ACHN (cell line): Measurements from ENCODE around the gene KCNJ12.
"Not testable (repeated sequence)": the region's sequence is repeated elsewhere in the genome, so short reads cannot be mapped to it uniquely, and the experiment has no call there.

Experiments
- DNase-seq: peaks from one replicate; pipeline ENCODE4 v3.0.0-alpha.2; 2015
- in situ Hi-C: cut with HindIII; loops from 2 replicates; pipeline ENCODE4 v1.10.0; 2017; ENCODE audit warnings: low sequenced_read_pairs, low pct_ligation_motif_present, low pct_unique_long_range_greater_than_20kb

KCNJ12 gene

DNA sequence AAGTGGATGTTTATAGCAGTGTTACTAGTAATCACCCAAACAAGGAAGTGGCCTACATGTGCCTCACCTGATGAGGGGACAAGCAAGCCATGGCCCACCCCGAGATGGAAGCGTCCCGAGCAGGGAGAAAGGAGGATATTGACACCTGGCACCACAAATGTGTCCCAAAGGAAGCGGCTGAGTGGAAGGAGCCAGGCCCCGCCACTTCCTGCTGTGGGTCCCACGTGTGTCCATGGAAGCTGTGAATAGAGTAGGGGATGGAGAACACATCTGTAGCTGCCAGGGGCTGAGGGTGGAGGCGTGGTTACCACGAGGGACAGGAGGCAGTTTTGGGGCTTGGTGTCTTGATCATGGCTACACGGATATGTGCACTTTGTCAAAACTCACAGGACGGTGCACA is 49.2 kb downstream of the KCNJ12 start:
- in situ Hi-C loops, result no loop called here
- no peak for DNase-seq

DNA sequence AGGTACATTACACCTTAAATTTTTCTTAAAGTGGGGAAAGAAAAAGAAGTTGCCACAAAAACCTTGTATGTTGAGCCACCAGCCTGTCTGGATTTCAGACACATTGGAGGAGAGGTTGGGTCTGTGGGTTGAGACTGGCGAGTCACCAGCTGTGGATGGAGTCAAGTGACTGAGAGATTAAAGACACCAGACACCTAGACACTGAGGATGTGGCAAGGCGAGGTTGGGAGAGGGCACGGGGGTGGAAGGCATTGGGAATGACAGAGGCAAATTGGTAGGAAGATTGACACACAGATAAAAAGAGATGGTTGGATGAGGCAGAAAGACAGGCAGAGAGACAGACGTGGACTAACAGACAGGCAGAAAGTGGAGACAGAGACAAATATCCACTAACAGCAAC is 49.6 kb downstream of the KCNJ12 start:
- no peak for DNase-seq
- in situ Hi-C loops, result no loop called here

DNA sequence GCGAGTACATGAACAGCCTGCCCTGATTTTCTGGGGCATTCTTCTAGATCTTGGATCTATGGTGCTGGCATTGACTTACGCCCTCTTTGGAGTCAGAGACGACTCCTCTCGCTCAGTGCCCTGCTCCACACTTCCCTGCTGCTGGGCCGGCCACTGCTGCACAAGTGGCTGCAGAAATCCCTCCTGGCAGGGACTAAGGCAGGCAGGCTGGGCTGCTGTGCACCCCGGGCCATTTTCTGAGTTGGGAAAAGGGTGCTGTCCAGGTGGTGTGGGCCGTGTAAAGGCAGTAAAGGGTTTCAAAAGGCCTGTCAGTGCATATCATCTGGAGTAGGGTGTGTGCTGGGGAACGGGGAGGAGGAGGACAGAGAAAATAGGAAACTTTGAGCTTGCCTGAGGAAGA is 50.1 kb downstream of the KCNJ12 start:
- in situ Hi-C loops, DNase-seq: not testable (repeated sequence)

DNA sequence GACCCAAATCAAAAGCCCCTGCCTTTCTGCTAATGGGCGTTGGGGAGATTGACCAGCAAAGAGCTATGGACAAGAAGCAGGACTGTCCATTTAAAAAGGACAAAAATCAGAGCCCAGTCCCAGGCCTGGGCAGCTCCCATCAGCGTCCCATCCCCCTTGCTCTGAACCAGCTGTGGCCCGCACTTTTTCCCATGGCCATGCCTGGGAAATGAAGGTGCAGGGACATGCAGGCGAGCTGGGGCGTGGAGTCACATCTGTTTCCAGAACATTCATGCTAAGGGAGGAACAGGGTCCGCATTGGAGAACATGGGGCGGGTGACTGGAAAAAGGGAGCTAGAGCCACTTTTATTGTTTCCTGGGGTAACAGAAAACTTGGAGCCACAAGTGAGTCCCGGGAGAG is 50.7 kb downstream of the KCNJ12 start:
- DNase-seq, in situ Hi-C loops: not testable (repeated sequence)

DNA sequence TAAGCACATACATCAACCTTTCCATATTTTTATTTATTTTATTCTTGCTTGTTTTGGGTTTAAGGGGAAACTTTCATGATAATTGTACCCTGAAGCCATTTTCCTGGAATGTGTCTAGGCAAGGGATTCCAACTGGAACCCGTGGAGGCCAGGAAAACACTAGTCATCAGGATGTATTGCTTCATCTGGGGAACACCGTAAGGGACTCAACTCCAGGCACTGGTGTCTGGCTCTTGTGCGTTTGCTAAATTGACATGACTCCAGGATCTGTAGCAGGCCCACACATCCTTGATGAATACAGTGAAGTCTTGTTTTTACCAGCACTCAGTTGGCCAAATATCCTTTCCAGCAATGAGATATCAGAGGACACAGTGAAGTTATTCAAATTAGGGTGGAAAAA is 51.6 kb downstream of the KCNJ12 start:
- in situ Hi-C loops, DNase-seq: not testable (repeated sequence)

DNA sequence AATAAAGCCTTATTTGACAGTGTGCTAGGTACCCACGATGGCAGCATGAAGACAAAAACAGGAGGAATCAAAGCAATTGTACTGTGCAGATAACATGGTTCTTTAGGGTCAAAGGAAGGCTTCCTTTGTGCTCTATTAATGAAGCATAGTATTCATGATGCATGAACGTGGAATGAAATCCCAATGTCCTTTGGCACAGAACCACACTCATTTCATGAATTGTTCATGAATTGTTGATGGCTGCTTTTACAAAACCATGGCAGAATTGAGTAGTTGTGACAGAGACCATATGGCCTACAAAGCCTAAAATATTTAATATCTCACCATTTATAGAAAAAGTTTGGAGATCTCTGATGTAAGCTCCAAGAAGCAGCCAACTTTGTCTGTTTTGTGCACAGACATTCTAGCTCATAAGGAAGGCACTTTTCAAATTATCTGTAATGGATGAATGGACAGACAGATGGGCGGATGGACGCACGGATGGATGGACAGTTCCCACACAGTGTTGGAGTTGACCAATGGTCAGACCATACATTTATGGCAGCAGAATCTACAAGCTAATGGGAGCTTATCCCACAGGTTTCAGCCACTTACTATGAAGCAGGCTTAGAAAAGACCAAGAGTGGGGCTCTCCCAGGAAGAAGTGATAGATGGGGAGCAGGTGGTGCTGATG is 52.7 kb downstream of the KCNJ12 start:
- in situ Hi-C loops, result not testable (repeated sequence)
- DNase-seq, result peak; percentile 55

DNA sequence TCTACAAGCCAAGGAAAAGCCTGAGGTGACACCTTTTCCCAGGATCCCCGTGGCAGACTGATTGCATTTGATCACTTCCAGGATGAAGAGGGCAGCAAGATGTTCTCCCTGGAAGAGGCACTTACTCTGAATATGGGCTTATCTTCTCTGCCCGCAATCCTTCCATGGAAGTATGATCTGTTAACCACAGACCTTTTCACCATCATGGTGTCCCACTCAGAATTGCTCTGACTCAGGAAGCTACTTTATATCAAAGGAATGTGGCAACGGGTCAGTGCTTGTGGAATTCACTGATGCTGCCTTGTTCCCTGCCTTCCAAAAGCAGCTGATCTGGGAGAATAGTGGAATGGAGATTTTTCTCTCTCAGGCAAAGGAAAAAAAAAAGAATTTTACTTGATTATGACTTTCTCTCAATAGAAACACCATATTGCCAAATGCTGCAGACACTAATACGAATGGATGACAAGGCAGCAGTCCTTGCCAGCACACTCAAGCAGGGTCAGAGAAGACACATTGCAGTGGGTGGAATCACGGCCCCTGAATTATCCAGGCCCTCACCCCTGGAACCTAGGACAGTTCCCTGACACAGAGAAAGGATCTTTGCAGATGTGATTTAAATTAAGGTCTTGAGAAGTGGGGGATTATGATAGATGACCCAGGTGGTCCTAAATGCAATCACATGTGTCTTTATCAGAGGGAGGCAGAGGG is 53.9 kb downstream of the KCNJ12 start:
- in situ Hi-C loops, result not testable (repeated sequence)
- peak; percentile 28 for DNase-seq

DNA sequence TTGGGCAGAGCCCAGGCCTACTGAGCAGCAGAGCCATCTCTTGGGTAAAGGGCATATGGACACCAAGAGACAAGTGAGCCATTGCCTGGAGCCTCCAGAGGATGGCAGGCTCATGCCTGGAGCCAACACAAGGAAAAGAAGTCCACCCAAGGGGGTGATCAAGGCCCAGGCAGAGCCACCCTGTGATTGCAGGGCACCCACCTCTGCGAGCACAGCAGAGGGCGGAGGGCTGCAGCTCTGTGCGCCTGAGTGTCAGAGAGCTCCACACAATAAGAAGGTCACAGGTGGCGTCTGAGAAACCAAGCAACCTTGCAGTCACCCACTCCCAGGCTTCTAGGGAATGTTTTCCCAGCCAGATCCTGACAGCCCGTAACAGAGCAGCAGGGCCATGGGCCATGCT is 57.8 kb downstream of the KCNJ12 start:
- in situ Hi-C loops, DNase-seq: not testable (repeated sequence)

DNA sequence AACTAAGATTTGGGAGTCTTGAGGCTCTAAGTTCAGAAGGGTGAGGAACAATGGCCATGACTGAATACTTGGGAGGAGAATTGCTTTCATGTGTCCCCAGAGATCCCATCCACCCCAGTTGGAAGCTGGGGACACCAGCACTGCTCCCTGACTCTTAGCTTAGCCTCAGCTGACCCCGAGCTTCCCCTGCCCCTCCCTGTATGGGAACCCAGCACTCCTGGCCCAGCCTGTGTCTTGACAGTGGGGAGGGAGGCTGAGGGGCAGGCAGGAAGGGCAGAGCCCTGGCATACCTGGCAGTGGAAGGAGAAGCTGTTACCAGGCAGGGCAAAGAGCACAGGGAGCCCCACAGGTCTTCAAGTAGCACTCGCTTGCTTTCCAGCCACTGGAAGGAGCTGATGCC is 58.8 kb downstream of the KCNJ12 start:
- in situ Hi-C loops, DNase-seq: not testable (repeated sequence)

DNA sequence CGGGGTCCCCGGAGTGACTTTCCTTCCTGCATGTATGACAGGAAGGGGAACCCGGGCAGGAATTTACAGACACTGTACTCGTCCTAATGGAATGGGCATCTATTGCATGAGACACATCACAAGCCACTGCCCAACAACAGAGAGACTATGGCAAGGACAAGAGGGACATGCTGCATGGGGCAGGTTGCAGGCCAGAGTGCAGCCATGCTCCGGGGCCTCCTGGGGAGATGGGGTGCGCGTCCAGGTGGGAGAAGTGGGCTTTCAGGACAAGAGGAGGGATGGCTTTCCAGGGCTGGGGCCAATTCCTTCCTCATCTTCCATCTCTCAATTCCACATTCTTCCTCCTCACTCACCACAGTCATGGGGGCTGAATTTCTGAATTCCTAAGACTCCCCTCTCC is 60.3 kb downstream of the KCNJ12 start:
- DNase-seq, in situ Hi-C loops: not testable (repeated sequence)

DNA sequence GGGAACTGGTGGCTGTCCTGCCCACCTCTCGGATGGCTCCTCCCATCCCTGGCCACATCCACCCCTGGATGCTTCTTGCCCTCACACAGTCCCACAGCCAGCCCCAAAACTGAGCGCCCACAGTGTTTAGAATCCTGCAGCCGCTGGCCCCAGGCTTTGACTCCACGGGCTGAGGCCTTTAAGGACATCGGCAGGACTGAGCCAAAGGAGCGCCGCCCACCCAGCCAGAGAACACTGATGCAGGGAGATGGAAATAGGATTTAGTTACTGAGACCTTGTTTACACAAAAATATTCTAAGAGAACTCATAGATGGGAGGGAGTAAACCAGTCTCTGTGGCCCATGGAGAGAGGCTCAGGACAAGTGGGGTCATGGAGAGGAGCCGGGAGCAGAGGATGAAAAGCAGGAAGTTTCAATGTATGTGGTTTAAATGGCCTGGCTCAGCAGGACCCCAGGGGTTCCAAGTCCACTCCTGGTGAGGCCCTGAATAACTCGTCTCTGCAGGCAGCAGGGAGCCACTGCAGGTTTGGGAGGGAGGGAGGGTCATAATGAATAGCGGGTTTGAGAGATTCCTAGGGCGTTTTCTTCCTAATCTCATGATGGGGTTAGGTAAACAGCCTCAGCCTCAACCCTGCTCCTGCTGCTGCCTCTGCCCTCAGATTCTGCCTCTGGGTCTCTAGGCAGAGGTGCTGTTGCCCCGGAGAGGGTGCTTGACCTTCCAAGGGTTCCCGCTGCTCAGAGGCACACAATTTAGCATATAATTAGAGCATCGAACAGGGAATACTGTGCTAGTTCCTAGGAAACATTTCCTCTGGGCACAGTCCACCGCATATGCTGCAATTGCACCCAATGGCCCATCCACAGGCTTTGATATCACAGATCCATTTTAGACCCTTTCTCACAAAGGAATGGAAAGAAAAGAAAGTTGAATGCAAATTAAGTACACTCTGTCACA is 61.0 kb downstream of the KCNJ12 start:
- in situ Hi-C loops, DNase-seq: not testable (repeated sequence)

DNA sequence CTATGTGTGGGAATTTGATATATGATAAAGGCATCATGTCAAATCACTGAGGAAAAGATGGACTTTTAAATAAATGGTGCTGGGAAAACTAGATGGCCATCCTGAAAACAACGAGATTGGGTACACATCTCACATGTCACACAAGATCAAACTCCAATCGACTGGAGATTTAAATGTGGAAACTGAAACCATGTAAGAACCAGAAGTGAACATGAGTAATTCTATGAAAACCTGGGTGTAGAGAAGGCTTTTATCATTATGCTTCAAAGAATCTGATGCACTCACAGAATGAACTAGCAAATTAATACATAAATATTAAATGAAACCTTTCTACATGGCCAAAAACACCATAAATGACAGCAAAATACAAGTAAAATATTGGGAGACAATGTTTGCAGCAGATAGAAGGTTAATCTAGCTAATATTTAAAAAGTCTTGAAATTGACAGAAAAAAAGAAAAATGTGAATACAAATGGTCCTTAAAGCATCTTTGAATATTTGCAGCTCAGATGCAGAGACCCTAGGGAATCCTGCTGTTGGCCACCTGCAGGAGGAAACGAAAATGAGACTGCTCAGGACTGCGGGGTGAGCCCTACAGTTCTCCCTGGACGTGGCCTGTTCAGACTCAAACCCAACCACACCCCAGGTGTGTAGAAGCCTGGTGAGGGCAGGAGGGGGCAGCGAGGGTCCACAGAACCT is 62.3 kb downstream of the KCNJ12 start:
- in situ Hi-C loops, DNase-seq: not testable (repeated sequence)

DNA sequence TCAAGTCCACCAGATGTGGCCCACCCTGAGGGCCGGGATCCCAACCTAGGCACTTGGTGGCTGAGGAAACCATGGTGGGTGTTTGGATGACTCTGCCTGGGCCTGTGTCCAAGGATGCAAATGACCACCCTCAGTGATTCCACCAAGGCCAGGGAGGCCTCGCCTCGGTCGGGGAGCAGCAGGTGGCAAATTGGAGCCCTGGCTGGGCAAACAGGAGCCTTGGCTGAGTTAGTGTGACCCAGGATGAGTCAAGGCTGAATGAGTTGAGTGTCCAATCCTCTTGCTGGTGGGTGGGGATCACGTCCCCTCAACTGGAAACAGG is 62.8 kb downstream of the KCNJ12 start:
- in situ Hi-C loops, DNase-seq: not testable (repeated sequence)

DNA sequence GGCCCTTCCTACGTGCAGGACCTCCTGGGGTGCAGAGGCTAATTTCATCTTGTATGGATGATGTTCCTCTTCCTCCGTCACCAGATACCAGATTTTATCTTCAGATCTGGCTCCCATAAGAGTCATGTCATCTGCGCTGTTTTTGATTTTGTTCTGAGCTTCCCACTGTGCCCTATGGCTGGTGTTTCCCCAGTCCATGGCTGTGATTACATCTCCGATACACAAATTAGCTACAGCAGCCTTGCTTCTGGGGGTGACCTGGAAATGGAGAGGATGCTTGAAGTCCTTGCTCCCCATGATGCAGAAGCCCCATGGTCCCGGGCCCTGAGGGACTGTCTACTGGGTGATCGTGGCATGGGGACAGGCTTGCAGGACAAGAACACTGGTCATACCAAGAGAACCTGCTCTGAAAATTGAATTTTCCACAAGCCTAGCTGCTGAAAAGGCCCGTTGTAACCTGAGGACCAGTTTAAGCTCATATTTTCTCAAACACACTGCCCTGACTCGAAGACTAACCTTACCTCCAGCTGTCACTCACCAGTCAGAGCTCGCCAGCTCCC is 69.0 kb downstream of the KCNJ12 start:
- no peak for DNase-seq
- in situ Hi-C loops, result no loop called here

DNA sequence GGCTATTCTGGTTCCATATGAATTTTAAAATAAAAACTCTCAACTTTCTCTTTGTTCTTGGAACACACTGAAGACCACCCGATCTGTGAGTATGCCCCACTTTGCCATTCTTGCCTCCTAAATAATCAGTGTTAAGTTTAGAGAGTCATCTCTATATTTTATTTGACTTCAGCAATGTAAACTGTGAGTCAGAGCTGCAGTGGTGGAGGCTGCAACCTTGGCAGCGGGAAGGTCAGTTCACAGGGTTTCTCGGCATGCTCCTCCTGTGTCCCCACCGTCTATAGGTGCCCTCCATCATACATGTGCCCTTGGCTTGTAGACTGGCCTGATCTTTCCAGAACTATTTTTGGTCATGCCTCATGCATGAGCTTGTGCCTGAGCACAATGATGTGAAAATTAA is 71.4 kb downstream of the KCNJ12 start:
- DNase-seq, in situ Hi-C loops: not testable (repeated sequence)

DNA sequence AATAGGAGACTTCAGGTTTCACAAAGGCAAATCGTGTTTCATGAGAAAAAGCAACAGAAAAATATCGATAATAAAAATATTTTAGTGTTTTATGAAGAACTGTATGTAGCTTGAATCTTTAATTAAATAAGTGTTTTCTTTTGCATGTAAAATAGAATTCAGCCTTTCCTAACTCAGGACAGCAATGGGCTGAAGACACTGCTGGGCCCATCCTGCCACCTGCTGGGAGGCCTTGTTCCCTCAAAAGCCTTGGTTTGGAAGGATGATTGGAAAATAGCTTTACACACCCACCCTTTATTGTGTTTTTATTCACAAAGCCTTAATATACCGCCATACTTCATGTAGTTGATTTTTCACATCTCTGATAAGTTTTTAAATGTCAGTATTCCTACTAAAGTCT is 73.7 kb downstream of the KCNJ12 start:
- in situ Hi-C loops, DNase-seq: not testable (repeated sequence)

DNA sequence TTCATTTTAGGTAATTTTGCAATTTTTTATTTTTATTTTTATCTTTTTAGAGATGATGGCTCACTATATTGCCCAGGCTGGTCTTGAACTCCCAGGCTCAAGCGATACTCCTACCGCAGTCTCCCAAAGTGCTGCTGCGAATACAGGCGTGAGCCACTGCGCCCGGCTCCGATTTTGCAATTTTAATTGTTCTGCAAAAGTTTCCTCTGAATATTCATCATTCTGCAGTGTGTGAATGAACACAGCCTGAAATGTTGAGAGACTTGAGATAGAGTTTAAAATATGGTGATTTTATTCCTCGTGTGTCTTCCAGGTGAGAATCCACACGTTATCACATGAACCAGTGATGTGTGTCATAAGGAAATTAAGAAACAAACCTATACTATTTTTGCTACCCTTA is 75.8 kb downstream of the KCNJ12 start:
- no peak for DNase-seq
- in situ Hi-C loops, result no loop called here

DNA sequence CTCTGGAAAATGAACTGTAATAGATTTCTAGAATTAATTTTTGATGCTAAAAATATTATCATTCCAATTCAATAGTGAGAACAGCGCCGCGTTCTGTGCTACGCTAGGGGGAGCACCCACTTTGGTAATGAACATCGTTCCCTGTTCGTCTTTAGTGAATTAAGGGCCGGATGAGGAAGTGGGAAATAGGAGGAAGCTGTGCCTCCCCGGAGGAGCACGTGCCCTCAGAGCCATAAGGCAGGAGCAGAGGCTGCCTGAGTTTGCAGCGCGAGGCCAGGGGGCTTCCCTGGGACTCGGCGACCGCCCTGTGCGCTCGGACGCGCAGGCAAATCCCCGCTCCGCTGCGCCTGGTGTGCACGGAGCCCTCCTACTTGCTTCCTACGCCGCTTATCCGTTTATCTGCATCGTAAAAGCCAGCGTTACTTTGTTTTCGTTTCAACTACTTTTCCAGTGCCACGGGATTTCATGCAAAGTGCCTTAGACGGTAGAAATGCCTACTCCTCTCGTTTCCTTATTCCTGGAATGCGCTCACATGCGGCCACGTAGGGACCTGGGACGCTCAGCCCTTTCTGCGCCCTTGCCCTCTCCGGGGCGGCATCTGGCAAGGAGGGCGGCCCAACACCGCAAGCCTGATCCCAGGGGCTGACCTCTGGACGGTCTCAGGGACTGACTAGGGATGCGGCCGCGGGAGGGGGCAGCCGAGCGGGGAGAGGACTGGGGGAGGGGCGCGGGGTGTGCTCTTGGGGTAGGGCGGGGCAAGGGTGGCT is 76.4 kb downstream of the KCNJ12 start:
- peak; percentile 60 for DNase-seq
- in situ Hi-C loops, result no loop called here
